GM19468 (cell line): ENCODE results near the gene HNRNPCL1.
"Not testable (repeated sequence)": the region's sequence is repeated elsewhere in the genome, so short reads cannot be mapped to it uniquely, and the experiment has no call there.

Experiments used
- ATAC-seq: cut with Tn5 transposase; IDR thresholded peaks from one replicate; pipeline ENCODE4 v1.9.1; 2021; ENCODE audit warnings: mild to moderate bottlenecking, moderate library complexity, moderate number of reproducible peaks; ENCODE audit not compliant: unreplicated experiment; ENCODE audit errors: extremely low read depth

HNRNPCL1 gene

GRCh38 chr1:12848620-12849019, at the start of gene HNRNPCL1:
Gene HNRNPCL1 (minus strand): TSS chr1:12848720. CDS start chr1:12848289, 431 bp downstream.
- not testable (repeated sequence) for ATAC-seq

- not testable (repeated sequence) for ATAC-seq
These were observed 49.6 kb upstream of the HNRNPCL1 start, which contains the start of gene PRAMEF10 for GRCh38 chr1:12898170-12898569. Gene PRAMEF10 (minus strand): TSS chr1:12898270. CDS start chr1:12895847, 2,423 bp downstream.

- ATAC-seq = not testable (repeated sequence)
These were observed 37.6 kb upstream of the HNRNPCL1 start, which contains the start of gene PRAMEF4 for GRCh38 chr1:12886101-12886500. Gene PRAMEF4 (minus strand): TSS chr1:12886201. CDS start chr1:12883394, 2,807 bp downstream.

DNA sequence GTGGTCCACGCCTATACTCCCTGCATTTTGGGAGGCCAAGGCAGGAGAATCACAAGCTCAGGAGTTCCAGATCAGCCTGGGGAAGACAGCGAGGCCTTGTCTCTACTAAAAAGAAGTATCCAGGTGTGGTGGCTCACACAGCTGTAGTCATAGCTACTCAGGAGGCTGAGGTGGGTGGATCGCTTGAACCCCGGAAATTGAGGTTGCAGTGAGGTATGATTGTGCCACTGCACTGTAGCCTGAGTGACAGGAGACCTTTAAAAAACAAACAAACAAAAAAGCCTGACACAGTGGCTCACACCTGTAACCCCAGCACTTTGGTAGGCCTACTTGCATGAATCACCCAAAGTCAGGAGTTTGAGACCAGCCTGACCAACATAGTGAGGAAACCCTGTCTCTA, 29.9 kb upstream of the HNRNPCL1 start:
- not testable (repeated sequence) for ATAC-seq

DNA sequence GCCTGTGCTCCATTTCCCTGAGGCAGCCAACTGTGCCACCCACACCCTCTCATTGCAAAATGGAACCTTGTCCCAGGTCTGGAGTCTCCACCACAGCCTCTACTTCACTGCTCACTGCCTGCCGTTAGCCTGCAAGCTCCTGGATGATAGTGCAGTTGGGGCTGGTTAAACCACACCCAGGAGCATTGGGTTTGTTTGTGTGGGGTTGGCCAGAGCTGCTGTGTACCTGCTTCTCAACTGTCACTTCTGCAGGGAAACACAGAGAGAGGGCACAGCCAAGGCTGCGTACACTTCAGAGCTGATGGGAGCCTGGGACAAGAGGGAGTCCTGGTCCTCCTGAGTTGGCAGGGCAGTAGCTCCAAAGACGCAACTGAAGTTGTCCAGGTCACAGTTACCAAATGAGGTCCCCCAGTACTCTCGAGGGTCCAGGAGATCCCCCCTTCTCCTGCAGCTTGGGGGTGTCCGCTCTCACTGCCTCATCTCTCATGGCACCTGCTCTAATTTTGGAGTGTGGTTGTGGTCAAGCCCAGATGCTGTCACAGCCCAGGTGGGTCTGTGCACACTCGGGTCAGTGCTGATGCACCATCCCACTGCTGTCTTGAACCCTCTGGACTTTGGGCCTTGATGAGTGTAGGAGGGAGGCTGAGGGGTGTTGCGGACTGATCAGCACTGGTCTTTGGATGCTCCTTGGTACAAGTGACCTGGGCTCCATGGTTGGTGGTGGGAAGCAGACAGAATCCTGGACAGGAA, 14.8 kb upstream of the HNRNPCL1 start:
- ATAC-seq = not testable (repeated sequence)

DNA sequence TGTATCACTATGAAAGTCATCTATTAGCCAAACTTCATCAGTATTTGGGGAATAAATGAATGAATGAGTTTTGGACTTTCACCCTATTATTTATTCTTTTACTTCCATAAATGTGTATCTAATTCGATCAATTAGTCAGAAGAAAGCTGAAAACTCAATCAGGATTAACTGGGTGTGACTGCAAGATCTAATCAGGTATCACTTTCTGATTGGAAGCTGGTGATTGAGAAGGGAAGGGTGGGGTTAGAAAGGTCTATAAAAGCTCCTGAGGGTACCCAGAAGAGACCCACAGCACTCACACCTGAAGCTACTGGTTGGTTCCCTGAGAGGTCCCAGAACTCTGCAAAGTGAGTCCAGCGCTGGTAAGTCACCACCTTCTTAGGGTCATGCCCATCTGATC, 8.3 kb upstream of the HNRNPCL1 start, which contains the start of gene PRAMEF2:
Gene PRAMEF2, plus strand, starts transcription at position 301 of the 400 bp plus-strand sequence. CDS start 1,924 bp downstream, outside the sequence.
- not testable (repeated sequence) for ATAC-seq

- no peak for ATAC-seq
These were observed 3.3 kb upstream of the HNRNPCL1 start for GRCh38 chr1:12851779-12852178.

DNA sequence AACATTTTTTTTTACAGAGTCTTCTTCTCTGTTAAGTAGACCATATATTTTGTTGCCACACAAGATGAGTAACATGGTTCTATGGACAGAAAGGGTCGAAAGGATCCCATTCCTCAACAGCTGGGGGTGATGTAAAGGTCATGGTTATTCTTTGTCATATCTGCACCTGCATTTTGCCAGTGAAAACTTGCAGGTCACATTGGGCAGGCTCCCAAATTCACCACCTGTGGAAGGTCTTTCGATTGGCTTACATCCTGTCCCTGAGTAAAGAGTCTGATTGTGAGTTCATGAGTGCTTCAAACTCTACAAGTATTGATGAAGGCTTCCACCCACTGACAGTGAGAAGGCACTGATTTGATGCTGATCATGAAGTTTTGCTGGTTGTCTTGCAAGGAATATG, 15.3 kb downstream of the HNRNPCL1 start:
- ATAC-seq = not testable (repeated sequence)

DNA sequence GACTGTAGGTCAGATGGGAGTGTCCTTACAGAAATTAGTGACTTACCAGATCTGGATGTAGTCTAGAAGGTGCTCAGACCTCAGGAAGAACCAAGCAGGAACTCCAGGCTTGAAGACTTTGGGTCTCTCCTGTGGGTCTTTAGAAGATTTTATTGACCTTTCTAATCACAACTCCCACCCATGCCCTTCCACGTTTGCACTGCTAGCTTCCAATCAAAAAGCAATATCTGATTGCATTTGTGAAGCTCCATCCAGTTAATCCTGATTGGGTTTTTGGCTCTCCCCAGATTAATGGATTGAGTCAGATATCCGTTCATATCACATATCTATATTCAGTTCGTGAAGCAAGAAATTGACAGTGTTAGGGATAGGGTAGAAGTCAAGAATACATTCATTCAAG, 17.2 kb downstream of the HNRNPCL1 start, which contains the start of gene PRAMEF11:
Gene PRAMEF11, minus strand, starts transcription at position 101 of the 400 bp plus-strand sequence. CDS start 2,621 bp downstream, outside the sequence.
- not testable (repeated sequence) for ATAC-seq

DNA sequence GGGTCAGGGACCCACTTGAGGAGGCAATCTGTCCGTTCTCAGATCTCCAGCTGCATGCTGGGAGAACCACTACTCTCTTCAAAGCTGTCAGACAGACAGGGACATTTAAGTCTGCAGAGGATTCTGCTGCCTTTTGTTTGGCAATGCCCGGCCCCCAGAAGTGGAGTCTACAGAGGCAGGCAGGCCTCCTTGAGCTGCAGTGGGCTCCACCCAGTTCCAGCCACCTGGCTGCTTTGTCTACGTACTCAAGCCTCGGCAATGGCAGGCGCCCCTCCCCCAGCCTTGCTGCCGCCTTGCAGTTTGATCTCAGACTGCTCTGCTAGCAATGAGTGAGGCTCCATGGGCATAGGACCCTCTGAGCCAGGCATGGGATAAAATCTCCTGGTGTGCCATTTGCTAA, 29.5 kb downstream of the HNRNPCL1 start:
- ATAC-seq = not testable (repeated sequence)

- no peak for ATAC-seq
These were observed 37.1 kb downstream of the HNRNPCL1 start for GRCh38 chr1:12811409-12811784.

DNA sequence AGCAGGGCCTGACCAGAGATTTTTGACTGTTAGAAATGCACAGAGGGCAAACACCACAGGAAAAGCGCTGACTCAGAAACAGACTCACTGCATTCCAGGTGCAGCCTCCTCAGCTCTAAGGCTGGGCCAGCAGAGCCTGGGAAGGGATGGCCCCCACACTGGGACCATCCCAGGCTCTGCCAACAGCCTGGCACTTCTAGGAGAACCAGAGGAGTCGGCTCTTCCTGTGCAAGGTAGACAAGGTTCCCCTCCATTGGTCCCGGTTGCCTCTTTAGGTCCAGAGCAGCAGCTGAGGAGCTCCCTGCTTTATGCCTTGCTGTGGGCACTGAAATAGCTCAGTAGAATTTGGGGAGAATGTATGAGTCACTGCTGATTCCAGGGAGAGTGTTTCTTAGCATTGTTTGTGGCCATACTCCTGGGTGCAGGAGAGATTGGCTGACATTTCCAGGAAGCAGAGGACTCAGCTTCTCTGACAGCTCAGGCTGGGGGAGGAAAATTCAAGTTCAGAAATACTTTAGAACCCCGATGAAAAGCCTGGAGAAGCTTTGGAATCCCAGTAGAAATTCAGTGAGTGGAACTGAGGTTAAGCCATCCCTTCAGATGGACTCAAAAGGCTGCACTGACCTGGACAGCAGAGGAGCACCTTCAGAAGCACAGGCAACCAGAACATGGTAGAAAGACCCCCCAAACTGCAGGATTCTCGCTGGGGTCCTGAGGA, 37.7 kb downstream of the HNRNPCL1 start:
- no peak for ATAC-seq

DNA sequence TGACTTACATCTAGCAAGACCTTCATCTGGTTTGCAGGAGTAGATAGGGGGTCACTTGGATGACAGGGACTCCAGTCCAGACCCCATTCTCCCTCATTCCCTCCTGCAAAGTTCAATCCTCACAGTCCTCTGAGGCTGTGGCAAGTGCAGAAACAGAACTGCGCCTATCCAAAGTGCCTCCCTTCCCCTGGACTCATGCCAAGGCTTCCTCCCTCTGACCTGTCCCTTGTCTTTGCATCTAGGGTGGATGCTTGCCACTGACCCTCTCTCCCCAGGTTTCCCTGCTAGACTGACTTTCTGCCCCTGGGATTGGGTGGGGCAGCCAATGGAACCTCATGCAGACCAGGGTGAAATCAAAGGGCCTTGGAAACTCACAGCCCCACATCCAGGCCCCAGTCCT, 38.6 kb downstream of the HNRNPCL1 start:
- ATAC-seq = no peak

- no peak for ATAC-seq
These were observed 48.8 kb downstream of the HNRNPCL1 start for GRCh38 chr1:12799730-12800129.

DNA sequence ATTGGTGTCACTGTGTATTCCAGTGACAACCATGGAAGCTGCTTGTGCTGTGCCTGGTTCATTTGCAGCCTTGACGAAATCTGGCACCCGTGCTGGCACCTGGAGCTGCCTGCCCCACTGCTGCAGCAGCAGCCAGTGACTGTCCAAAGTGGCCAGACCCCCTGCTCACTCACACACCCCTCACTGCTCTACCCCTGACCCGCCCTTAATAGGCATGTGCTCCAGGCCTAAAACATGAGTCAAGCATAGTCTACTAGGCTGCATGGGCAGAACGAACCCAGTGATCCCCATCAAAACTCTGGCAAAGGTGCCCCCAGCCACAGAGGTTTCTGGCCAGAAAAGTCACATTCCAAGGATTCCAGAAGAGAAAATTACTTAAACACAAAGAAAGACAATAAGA, 49.6 kb downstream of the HNRNPCL1 start:
- ATAC-seq = no peak
